Stimulated activated CD4-positive, alpha-beta T cell treated with anti-CD3 and anti-CD28 coated beads, Interleukin-1b, Interleukin-23, amount 100 ng/mL, for 48 hours (primary cell): ENCODE results near the gene TNRC6C.
"Not testable (repeated sequence)": the region's sequence is repeated elsewhere in the genome, so short reads cannot be mapped to it uniquely, and the experiment has no call there.

Experiments
- DNase-seq: peaks from one replicate; pipeline ENCODE4 v3.0.0-alpha.2; 2020

The TNRC6C gene

GRCh38 chr17:77968788-77969187 is 10.3 kb downstream of the TNRC6C start:
- no peak for DNase-seq

- not testable (repeated sequence) for DNase-seq
Measured at GRCh38 chr17:77972271-77972670, 13.8 kb downstream of the TNRC6C start.

GRCh38 chr17:77973953-77974352 is 15.4 kb downstream of the TNRC6C start:
- DNase-seq, result no peak

- DNase-seq, result no peak
Measured at GRCh38 chr17:77974396-77974795, 15.9 kb downstream of the TNRC6C start.

- not testable (repeated sequence) for DNase-seq
Measured at GRCh38 chr17:77982430-77982829, 23.9 kb downstream of the TNRC6C start.

GRCh38 chr17:77990301-77990700 is 31.8 kb downstream of the TNRC6C start:
- DNase-seq, result no peak

- not testable (repeated sequence) for DNase-seq
Measured at GRCh38 chr17:77993735-77994134, 35.2 kb downstream of the TNRC6C start.

- DNase-seq, result peak; percentile 30
Measured at GRCh38 chr17:77995146-77995852, 36.8 kb downstream of the TNRC6C start.

- DNase-seq, result no peak
Measured at GRCh38 chr17:77996256-77996655, 37.8 kb downstream of the TNRC6C start.

GRCh38 chr17:77999413-78000173 is 41.1 kb downstream of the TNRC6C start:
- DNase-seq, result no peak

GRCh38 chr17:78000341-78000740 is 41.8 kb downstream of the TNRC6C start:
- DNase-seq, result no peak

- DNase-seq, result no peak
Measured at GRCh38 chr17:78001182-78001581, 42.7 kb downstream of the TNRC6C start.

GRCh38 chr17:78001612-78002011 is 43.1 kb downstream of the TNRC6C start:
- no peak for DNase-seq

- no peak for DNase-seq
Measured at GRCh38 chr17:78002166-78002565, 43.7 kb downstream of the TNRC6C start.

GRCh38 chr17:78005452-78006171 is 47.1 kb downstream of the TNRC6C start:
- no peak for DNase-seq

- DNase-seq, result no peak
Measured at GRCh38 chr17:78006338-78006737, 47.8 kb downstream of the TNRC6C start.

GRCh38 chr17:78007647-78008046 is 49.1 kb downstream of the TNRC6C start:
- no peak for DNase-seq

- DNase-seq, result no peak
Measured at GRCh38 chr17:78010759-78011158, 52.3 kb downstream of the TNRC6C start.

- DNase-seq, result no peak
Measured at GRCh38 chr17:78012428-78012827, 53.9 kb downstream of the TNRC6C start.

GRCh38 chr17:78013683-78014467 is 55.4 kb downstream of the TNRC6C start:
- DNase-seq, result peak; percentile 24

GRCh38 chr17:78014646-78015045 is 56.1 kb downstream of the TNRC6C start:
- no peak for DNase-seq

GRCh38 chr17:78016852-78017251 is 58.3 kb downstream of the TNRC6C start:
- no peak for DNase-seq
